GM19452 (cell line): ENCODE data around the gene AOC2.
"Not testable (repeated sequence)": the region's sequence is repeated elsewhere in the genome, so short reads cannot be mapped to it uniquely, and the experiment has no call there.

ENCODE experiments used
- ATAC-seq: cut with Tn5 transposase; IDR thresholded peaks from one replicate; pipeline ENCODE4 v1.9.1; 2021; ENCODE audit not compliant: unreplicated experiment

AOC2 gene

DNA sequence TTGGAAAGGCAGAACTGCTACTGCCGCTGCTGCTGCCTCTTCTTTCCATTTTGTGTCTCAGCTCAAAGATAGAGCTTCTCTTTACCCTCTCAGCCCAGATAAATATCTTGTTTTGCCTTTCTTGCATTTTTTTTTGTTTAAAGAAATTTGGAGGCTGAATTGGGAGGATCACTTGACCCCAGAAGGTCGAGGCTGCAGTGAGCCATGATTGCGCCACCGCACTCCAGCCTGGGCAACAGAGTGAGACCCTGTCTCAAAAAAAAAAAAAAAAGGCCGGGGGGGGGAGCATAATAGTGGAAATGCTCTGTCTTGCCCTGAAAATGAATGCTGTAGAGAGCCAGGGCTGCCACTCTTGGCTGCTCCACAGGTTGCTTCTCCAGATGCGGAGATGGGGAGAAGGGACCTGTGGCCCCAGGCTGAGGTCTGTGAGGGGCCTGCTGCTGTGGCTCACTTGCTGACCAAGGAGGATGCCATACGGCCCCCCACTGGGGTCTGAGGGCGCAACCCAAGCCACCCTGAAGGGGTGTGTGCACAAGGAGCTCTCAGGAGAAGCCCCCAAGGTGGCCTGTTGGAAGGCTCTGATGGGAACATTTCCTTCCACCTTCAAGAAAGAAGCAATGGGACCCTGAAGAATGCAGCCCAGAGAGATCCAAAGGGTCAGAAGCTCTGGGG, 34.7 kb downstream of the AOC2 start:
- ATAC-seq = no peak

DNA sequence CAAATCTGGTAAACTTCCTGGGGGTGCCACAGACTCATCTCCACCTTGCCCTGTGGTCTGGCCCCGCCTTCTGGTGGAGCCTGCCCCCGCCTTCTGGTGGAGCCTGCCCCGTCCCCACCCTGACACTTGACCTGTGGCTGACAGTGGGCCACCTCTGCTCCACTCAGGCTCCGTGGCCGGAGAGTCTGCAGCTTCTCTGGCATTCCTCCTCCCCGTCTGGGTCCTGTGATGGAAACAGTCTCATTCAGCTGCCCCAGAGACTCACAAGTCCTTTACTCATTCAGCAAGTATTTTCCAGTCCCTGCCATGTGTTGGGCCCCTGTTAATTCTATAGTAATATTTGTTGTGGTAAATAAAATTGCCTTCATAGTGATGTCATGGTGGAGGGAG, 35.2 kb downstream of the AOC2 start:
- ATAC-seq = no peak

DNA sequence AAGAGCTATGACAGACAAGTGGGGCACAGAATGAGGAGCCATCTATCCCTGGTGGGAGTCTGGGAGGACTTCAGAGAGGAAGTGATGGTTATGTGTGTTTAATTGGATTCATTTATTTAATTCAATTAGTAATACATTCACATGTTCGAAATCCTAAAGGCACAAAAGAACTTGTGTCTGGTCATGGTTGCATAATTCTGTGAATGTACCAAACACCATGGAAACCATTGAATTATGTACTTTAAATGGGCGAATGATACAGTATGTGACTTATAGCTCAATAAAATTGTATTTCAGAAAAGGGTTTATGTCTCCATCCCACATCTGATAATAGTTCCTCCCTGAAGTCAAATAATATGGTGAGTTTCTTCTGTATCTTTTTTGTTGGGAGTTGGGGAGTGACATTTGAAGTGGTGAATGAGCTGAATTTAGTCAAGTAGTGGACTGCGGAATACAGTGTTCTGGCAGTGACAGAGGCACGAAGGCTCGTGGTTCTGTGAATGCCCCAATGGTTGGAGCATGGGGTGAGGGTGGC, 36.5 kb downstream of the AOC2 start:
- ATAC-seq = no peak

DNA sequence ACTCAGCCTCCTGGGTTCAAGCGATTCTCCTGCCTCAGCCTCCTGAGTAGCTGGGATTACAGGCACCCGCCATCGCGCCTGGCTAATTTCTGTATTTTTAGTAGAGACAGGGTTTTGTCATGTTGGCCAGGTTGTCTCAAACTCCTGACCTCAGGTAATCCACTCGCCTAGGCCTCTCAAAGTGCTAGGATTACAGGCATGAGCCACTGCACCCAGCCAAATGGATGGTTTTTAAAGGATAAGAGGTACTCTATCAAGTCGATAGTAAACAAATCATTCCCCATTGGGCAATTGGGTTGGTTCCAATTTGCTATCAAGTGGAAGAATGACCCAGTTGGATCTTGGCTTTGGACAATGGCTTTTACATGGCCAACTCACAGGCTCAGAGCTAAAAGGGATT, 37.3 kb downstream of the AOC2 start:
- ATAC-seq = not testable (repeated sequence)

DNA sequence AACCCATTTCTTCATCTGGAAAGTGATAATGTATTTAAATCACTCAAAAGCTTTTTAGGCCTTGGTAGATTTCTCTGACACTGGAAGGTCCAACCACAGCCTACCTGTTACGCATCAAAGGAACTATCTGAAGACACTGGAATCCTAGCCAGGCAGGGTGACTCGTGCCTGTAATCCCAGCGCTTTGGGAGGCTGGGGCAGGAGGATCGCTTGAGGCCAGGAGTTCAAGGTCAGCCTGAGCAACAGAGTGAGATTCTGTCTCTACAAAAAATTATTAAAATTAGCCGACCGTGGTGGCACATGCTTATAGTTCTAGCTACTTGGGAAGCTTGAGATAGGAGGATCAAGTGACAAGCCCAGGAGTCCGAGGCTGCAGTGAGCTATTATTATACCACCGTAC, 37.8 kb downstream of the AOC2 start:
- ATAC-seq = no peak

DNA sequence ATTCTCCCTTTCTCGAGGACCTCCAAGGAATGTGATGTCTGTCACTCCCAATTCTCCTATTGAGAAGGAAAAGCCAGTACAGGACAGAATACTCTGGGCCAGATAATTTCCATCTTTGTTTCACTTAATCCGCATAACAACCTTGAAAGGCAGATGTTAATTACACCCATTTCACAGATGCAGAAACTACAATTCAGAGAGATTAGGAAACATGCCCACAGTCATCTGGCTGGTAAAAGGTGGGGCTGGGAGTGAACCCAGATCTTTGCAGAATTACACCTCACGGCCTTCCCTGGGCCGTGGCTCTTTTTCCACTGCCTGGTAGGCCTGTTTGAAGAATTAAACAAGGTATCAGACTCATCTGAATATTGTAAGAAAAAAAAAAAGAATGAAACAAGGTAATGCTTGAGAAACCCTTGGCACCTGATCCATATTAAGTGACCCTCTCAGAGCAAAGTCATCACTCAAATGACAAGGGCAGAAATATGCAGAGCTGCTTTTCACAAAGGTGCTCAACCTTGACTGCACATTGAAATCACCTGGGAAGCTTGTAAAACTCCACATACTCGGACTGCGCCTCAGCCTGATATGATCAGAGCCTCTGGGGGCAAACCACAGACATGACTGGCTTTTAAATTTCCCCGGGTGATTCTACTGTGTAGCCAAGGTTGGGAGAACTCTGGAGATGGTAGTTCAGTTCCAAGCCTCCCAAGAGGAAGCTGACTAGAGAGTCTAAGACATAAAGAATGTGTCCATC, 39.6 kb downstream of the AOC2 start:
- no peak for ATAC-seq

DNA sequence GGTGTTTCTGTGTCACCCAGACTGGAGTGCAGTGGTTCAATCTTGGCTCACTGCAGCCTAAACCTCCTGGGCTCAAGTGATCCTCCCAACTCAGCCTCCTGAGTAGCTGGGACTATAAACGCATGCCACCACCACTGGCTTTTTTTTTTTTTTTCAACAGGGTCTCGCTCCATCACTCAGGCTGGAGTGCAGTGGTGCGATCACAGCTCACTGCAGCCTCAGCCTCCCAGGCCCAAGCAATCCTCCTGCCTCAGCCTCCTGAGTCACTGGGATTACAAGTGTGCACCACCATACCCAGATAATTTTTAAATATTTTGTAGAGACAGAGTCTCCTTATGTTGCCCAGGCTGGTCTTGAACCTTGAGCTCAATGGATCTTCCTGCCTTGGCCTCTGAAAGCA, 41.4 kb downstream of the AOC2 start:
- not testable (repeated sequence) for ATAC-seq

DNA sequence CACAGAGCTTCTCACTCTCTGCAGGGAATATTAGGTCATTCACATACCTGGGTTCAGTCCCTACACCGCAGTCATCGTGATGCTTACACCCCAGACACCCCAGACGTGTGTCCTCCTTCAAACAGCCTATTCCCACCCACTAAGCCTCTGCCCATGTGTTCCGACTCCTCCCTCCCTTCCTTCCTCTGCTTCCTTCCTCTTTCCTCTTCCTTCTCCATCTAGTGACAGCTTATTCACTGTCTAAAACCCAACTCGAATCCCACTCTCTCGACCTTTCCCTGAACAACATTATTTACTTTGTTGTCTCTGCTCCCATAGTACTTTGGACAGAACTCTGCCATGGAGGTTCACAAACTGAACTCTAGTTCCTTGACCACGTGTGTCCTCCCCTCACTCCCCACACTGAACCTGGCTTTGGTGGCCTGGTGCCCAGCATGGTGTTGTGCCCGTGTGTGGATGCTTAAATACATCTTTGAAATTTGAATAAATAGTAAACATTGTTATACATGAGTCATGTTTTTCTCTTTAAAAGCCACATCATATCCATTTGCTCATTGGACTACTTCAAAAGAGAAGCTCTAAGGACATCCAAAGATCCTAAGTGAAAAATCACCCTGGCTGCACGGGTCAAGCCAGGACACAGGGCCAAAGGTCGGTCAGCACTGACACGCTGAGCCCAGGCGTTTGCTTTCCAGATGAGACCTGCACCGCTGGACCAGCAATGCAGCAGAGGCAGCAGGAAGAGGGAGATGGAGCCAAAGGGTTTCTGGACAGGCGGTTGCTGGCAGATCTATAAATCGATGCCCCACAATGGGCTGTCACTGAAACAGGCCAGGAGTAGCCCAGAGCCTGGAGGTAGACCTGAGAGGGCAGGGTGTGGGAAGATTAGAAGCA, 42.1 kb downstream of the AOC2 start:
- no peak for ATAC-seq

DNA sequence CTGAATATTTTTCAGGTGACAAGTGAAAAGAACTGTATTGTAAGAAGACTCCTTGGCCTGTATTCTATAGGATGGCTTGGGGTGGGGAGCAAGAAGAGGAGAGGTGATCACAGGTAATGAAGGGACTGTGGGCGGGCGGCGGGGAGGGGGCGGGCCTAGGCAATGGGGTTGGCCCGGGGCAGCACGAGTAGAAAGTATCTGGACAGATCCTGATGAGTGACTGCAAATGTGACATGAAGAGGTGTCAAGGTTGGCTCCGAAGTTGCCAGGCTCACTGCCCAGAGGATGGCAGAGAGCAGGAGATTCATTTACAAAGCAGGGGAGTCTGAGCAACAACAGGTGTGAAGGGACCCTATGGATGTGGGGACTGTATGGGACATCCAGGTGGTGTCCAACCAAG, 45.4 kb downstream of the AOC2 start:
- no peak for ATAC-seq

DNA sequence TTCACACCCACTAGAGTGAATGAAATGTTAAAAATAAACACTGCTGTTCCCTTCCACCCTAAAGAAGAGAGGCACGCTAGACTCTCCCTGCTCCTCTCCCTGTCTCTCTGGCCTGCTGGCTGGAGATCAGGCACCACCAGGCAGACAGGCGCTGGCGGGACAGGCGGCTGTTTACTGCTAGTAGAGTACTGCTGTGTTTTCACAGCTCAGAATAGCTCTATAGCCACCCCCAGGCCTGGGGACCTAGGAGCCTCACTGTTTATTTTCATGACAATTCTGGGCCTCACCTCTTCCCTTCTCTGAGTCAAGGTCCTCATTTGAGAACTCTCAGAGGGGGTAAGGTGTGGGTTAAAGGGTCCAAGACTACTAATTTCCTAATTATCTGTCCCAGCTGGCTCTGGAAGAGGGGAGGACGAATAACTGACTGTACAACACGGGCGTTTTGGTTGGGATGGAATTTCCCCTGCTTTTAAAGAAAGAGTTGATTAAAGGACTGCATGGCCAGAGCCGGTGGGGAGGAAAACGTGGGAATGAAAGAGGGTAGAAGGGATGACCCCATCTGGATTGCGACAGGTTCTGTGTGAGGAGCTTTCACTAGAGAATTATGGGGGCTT, 47.3 kb downstream of the AOC2 start:
- ATAC-seq = no peak

DNA sequence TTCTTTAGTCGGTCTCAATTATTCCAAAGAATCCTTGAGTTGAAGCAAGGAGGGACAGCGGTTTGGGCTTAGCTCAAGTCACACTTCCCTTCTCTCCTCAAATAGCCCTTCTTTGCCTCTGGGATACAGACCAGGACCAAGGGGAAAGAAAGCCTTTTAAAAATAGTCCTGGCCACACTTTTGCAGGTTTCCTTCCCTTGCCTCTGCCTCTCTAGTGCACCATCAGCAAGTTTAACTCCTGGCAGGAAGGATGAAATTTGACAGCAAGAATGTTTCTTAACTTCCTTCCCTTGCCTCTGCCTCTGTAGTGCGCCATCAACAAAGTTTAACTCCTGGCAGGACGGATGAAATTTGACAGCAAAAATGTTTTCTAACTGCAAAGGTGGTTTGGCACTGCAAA, 49.0 kb downstream of the AOC2 start:
- no peak for ATAC-seq

DNA sequence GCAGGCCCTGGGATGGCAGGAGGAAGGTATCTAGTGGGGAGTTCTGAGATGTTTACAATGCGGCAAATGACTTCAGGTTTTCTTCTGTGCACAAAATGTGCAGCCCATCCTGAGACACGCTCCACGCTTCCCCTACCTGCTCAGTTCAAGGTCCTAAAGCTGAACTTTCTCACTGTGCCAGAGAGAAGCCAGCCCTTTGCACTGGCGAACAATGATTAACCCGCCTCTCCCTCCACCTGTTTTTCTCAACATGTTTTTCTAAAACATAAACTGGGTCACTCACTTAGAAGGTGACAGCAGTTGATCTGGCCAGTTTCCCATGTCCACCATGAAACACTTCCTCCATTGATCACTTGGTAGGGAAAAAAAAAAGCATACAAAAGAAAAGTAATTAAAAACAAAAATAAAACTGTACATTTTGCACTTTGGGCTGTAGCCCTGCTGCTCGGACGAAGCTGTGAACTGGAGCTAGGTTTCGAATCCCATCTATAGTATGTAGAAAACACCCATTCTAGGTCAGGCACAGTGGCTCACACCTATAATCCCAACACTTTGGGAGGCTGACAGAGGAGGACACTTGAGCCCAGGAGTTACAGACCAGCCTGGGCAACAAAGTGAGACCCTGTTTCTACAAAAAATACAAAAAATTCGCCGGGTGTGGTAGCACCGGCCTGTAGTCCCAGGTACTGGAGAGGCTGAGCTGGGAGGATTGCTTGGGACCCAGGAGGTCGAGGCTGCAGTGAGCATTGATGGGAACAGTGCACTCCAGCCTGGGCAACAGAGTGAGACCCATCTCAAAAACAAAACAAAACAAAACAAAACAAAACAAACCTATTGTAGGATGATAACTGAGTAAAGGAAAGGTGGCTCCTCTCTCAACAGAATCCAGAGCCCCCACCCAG, 50.2 kb downstream of the AOC2 start:
- ATAC-seq = no peak

DNA sequence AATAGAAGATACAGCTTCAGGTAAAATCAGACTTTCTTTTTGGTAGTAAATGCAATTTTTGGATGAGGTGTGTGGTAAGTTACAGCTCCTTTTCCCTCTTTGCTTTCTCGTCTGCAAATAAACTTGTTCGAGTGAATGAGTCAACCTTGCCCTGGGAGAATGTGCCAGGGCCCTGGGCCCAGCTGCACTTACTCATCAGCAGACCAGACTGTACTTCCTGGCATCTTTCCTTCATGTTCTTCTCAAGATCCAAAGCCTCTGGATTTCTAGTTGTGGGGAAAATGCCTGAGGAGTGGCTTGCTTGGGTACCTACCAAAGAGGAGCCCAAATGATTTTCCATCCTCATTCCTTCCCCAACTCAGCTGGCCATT, 50.8 kb downstream of the AOC2 start:
- no peak for ATAC-seq

DNA sequence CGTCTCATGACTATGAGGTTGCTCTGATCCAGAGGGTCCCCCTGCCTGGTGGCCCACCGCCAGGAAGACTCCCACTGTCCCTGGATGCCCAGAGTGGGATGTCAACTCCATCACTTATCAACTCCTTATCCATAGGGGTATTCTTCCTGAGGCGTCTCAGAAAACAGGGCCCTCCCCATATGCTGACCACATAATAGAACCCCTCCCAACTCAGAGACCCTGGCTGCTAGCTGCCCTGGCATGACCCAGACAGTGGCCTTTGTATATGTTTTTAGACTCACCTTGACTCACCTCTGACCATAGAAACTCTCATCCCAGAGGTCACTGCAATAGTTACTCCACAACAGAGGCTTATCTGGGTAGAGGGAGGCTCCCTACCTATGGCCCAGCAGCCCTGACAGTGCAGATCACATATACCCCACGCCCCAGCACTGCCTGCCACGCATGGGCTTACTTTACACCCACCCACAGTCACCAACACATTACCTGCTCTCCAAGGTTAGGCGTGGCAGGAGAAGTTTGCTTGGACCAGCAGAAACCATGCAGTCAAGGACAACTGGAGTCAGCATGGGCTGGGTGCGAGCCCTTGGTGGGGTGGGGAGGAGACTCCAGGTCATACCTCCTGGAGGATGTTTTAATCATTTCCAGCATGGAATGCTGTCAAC, 53.9 kb downstream of the AOC2 start:
- ATAC-seq = no peak

DNA sequence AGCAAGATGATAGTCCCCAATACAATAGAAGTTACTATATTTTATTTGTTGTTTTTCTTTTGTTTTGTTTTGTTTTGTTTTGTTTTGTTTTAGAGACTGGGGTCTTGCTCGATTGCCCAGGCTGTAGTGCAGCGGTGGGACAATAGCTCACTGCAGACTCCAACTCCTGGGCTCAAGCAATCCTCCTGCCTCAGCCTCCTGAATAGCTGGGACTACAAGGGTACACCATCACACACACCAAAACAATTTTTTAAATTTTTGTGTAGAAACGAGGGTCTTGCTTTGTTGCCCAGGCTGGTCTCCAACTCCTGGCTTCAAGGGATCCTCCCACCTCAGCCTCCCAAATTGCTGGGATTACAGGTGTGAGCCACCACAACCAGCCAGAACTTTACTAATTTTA, 55.6 kb downstream of the AOC2 start:
- not testable (repeated sequence) for ATAC-seq
